ENCODE measurements around the gene DFFB.

- TF ChIP-seq PBX3 (CRISPR knock-in tag; IDR thresholded peaks at IDR 0.05) (no peak), ZNF558 (tag by site-specific recombination; IDR thresholded peaks at IDR 0.05) (no peak), ZBTB11 (tag by site-specific recombination; conservative IDR thresholded peaks at IDR 0.05; ENCODE audit: low read depth) (no peak), ZNF221 (tag by site-specific recombination; IDR thresholded peaks at IDR 0.05; ENCODE audit: borderline replicate concordance) (no peak), RBAK (tag by site-specific recombination; IDR thresholded peaks at IDR 0.05) (no peak), GLI4 (tag by site-specific recombination; IDR thresholded peaks at IDR 0.05) (no peak), HOXA7 (CRISPR knock-in tag; IDR thresholded peaks at IDR 0.05; ENCODE audit: borderline replicate concordance) (no peak), ZNF610 (tag by site-specific recombination; IDR thresholded peaks at IDR 0.05; ENCODE audit: borderline replicate concordance) (no peak), CTCF (tag by site-specific recombination; IDR thresholded peaks at IDR 0.05) (no peak), ZNF311 (tag by site-specific recombination; IDR thresholded peaks at IDR 0.05; ENCODE audit: borderline replicate concordance) (no peak)
Measured at GRCh38 chr1:3884966-3885365, 27.7 kb downstream of the DFFB start.

All from HEK293 (cell line).